ENCODE results near the gene CGRRF1. TPM values are rescaled to one million over a fixed set of nuclear protein-coding genes. Genes with fewer than 3 reads are reported as not detected.

Gene CGRRF1
- total and polyA plus RNA-seq, 2 of the 13 experiments (the other 11 are each of a cell fraction or from before 2014, with no cell fraction given), result 16.8 to 18.2 TPM

GRCh38 chr14:54498095-54498531 is 11.6 kb upstream of the CGRRF1 start (continued):
- TF ChIP-seq FOXP4 (CRISPR knock-in tag; IDR thresholded peaks at IDR 0.05), result peak; percentile 43; the same call in 1 of the 2 replicates
- TF ChIP-seq RFXAP (CRISPR knock-in tag; IDR thresholded peaks at IDR 0.05; ENCODE audit: borderline replicate concordance), result no peak
- no peak for TF ChIP-seq ZNF33A (CRISPR knock-in tag; IDR thresholded peaks at IDR 0.05; ENCODE audit: borderline replicate concordance)
- 0 out of 2 replicates have a peak, but pooled peaks have one; percentile 19 for TF ChIP-seq GABPB1 (CRISPR knock-in tag; IDR thresholded peaks at IDR 0.05)
- TF ChIP-seq HNRNPH1 (optimal IDR thresholded peaks at IDR 0.05; ENCODE audit: low read depth, low read length), result no peak
- TF ChIP-seq HNRNPUL1 (IDR thresholded peaks at IDR 0.05; ENCODE audit: low read depth, low read length), result no peak
- TF ChIP-seq ZNF7 (CRISPR knock-in tag; IDR thresholded peaks at IDR 0.05), result no peak
- no peak for TF ChIP-seq ZNF564 (CRISPR knock-in tag; IDR thresholded peaks at IDR 0.05)
- no peak for TF ChIP-seq RERE (CRISPR knock-in tag; IDR thresholded peaks at IDR 0.05; ENCODE audit: low read depth)
- no peak for TF ChIP-seq IRX3 (CRISPR knock-in tag; IDR thresholded peaks at IDR 0.05; ENCODE audit: borderline replicate concordance, low read depth)
- TF ChIP-seq SMARCC2 (IDR thresholded peaks at IDR 0.05), result no peak
- TF ChIP-seq ZNF282 (IDR thresholded peaks at IDR 0.05; ENCODE audit: partially characterized antibody), result no peak
- no peak for TF ChIP-seq ZFYVE20 (CRISPR knock-in tag; IDR thresholded peaks at IDR 0.05; ENCODE audit: borderline replicate concordance, low read depth)
- no peak for TF ChIP-seq IKZF1 (IDR thresholded peaks at IDR 0.05)
- TF ChIP-seq XBP1 (CRISPR knock-in tag; IDR thresholded peaks at IDR 0.05), result no peak
- TF ChIP-seq DNMT3B (CRISPR knock-in tag; conservative IDR thresholded peaks at IDR 0.05), result no peak
- 0 out of 2 replicates have a peak, but pooled peaks have one; percentile 23 for TF ChIP-seq POLR2G (IDR thresholded peaks at IDR 0.05; ENCODE audit: low read depth, low read length)
- no peak for TF ChIP-seq ZFP1 (CRISPR knock-in tag; IDR thresholded peaks at IDR 0.05)
- TF ChIP-seq ZBTB38 (CRISPR knock-in tag; IDR thresholded peaks at IDR 0.05), result no peak
- TF ChIP-seq REPIN1 (CRISPR knock-in tag; IDR thresholded peaks at IDR 0.05; ENCODE audit: borderline replicate concordance, low read depth), result no peak
- TF ChIP-seq ZNF652 (CRISPR knock-in tag; IDR thresholded peaks at IDR 0.05; ENCODE audit: borderline replicate concordance, low read depth), result peak; percentile 73; the same call in 1 of the 2 replicates
- TF ChIP-seq MXD3 (CRISPR knock-in tag; IDR thresholded peaks at IDR 0.05), result no peak
- no peak for TF ChIP-seq ZNF629 (CRISPR knock-in tag; conservative IDR thresholded peaks at IDR 0.05)
- no peak for TF ChIP-seq ATRX (CRISPR knock-in tag; IDR thresholded peaks at IDR 0.05; ENCODE audit: borderline replicate concordance)

All from HepG2 (cell line).